Endothelial cell of umbilical vein (primary cell): Measurements from ENCODE around the gene CCM2. TPM values are rescaled to one million over a fixed set of nuclear protein-coding genes. Genes with fewer than 3 reads are reported as not detected.

ENCODE experiments used
- BruUV-seq: library from RNA; stranded (reverse); fragments of 400-500 nt; replicated peaks from 2 replicates; lab custom pipeline; 2021; lab: Mats Ljungman, UMichigan
- CTCF ChIA-PET: fragments of 300-600, 350-600 bp; sonication (Branson Sonifier 250); formaldehyde crosslinking; loops from one replicate; lab custom pipeline; 2021; ENCODE audit warnings: antibody characterized with exemption, inconsistent platforms; lab: Charles Lee
- POLR2A ChIA-PET: fragments of 300-600, 350-600 bp; sonication (Branson Sonifier 250); formaldehyde crosslinking; loops from one replicate; lab custom pipeline; 2021; ENCODE audit warnings: antibody characterized with exemption, inconsistent platforms; lab: Charles Lee
- DNase-seq: peaks from one replicate; pipeline ENCODE4 v3.0.0-alpha.2; 2011; ENCODE audit warnings: low read depth, low spot score
- FAIRE-seq: peaks from 2 replicates; lab custom pipeline; 2011; peaks lifted over from hg19 to GRCh38; lab: Jason Lieb, UNC
- H2AFZ ChIP-seq: 2 replicates; pipeline ENCODE4 v1.6.0; 2012; ENCODE audit warnings: low read depth, low read length, control low read depth, inconsistent platforms
- H3K27ac ChIP-seq: 2 replicates; pipeline ENCODE4 v1.5.1; 2011; ENCODE audit warnings: low read depth, mild to moderate bottlenecking, control low read depth, low read length, moderate library complexity; ENCODE audit not compliant: insufficient read depth
- H3K27me3 ChIP-seq, 2 experiments: 2 replicates each; pipeline versions ENCODE4 v1.6.0 to v1.6.1; 2011; ENCODE audit warnings: low read length in 2 of 2, mixed read lengths in 1 of 2; ENCODE audit not compliant: control insufficient read depth in 2 of 2, insufficient read depth in 2 of 2
- H3K36me3 ChIP-seq, 2 experiments: 2 replicates in 1 of 2; 3 replicates in 1 of 2; pipeline ENCODE4 v1.5.1; 2011; ENCODE audit warnings: low read length in 2 of 2, mild to moderate bottlenecking in 1 of 2, moderate library complexity in 1 of 2; ENCODE audit not compliant: control insufficient read depth in 2 of 2, insufficient read depth in 2 of 2; ENCODE audit errors: extremely low read depth in 1 of 2
- H3K4me1 ChIP-seq: 3 replicates; pipeline ENCODE4 v1.5.1; 2011; ENCODE audit warnings: mild to moderate bottlenecking, low read length; ENCODE audit not compliant: control insufficient read depth, insufficient read depth; ENCODE audit errors: extremely low read depth
- H3K4me2 ChIP-seq: 2 replicates; pipeline ENCODE4 v1.6.1; 2011; ENCODE audit warnings: low read length, control low read depth, mixed read lengths; ENCODE audit not compliant: insufficient read depth
- H3K4me3 ChIP-seq, 3 experiments: fragments of 200-600 bp in 1 of 3; sonication (generic), shearing (Covaris generic) in 1 of 3; replicated peaks in 1 of 3; 2 replicates each; pipeline ENCODE4 v1.5.1; 2011 to 2016; ENCODE audit warnings: control low read depth in 3 of 3, low read length in 3 of 3, mild to moderate bottlenecking in 2 of 3, inconsistent platforms in 1 of 3, low read depth in 1 of 3, moderate library complexity in 1 of 3; ENCODE audit not compliant: insufficient read depth in 1 of 3
- H3K79me2 ChIP-seq: 2 replicates; pipeline ENCODE4 v1.6.0; 2012; ENCODE audit warnings: low read length, inconsistent platforms; ENCODE audit not compliant: control insufficient read depth, insufficient read depth
- H3K9ac ChIP-seq: replicated peaks from 2 replicates; pipeline ENCODE3; 2011; ENCODE audit warnings: low read length, control low read depth; ENCODE audit not compliant: insufficient read depth; ENCODE audit errors: extremely low read depth
- H3K9me1 ChIP-seq: replicated peaks from 3 replicates; pipeline ENCODE4 v1.6.0; 2011; ENCODE audit warnings: mild to moderate bottlenecking, low read length; ENCODE audit not compliant: control insufficient read depth, insufficient read depth; ENCODE audit errors: extremely low read depth
- H3K9me3 ChIP-seq: replicated peaks from 2 replicates; pipeline ENCODE4 v1.5.1; 2012; ENCODE audit warnings: low read length, inconsistent platforms; ENCODE audit not compliant: control insufficient read depth, insufficient read depth
- H4K20me1 ChIP-seq: replicated peaks from 2 replicates; pipeline ENCODE3; 2011; ENCODE audit warnings: mild to moderate bottlenecking, low read length; ENCODE audit not compliant: control insufficient read depth, insufficient read depth; ENCODE audit errors: extremely low read depth
- EZH2 ChIP-seq: IDR thresholded peaks from 2 replicates; pipeline ENCODE4 v1.6.1; 2012; ENCODE audit warnings: borderline replicate concordance, low read depth, mild to moderate bottlenecking, moderate library complexity, low read length, inconsistent platforms; ENCODE audit not compliant: severe bottlenecking
- FOS ChIP-seq: IDR thresholded peaks from 2 replicates; pipeline ENCODE4 v1.6.1; 2011; ENCODE audit warnings: mild to moderate bottlenecking, low read length, moderate library complexity, borderline replicate concordance; ENCODE audit not compliant: insufficient read depth
- GATA2 ChIP-seq: IDR thresholded peaks from 2 replicates; pipeline ENCODE4 v1.7.0; 2011; ENCODE audit warnings: low read depth, mild to moderate bottlenecking, moderate library complexity, mixed read lengths, low read length; ENCODE audit not compliant: insufficient read length, insufficient read depth
- JUN ChIP-seq: IDR thresholded peaks from 2 replicates; pipeline ENCODE4 v1.6.1; 2011; ENCODE audit warnings: borderline replicate concordance, low read depth; ENCODE audit not compliant: insufficient read length, insufficient read depth
- MYC ChIP-seq: IDR thresholded peaks from one replicate; pipeline ENCODE4 v1.6.1; 2011; ENCODE audit warnings: mild to moderate bottlenecking, low read depth, low read length
- POLR2A ChIP-seq: IDR thresholded peaks from 2 replicates; pipeline ENCODE4 v1.6.1; 2012; ENCODE audit warnings: low read depth, mild to moderate bottlenecking, control low read depth, low read length
- POLR2AphosphoS5 ChIP-seq: IDR thresholded peaks from 2 replicates; pipeline ENCODE4 v1.6.1; 2012; ENCODE audit warnings: low read depth, mild to moderate bottlenecking, control low read depth, low read length, moderate library complexity; ENCODE audit not compliant: insufficient read depth
- dilution Hi-C: fragments of 300-500 bp; cut with MboI; formaldehyde crosslinking; loops from one replicate; pipeline ENCODE4 v1.15.0; 2019; ENCODE audit warnings: low sequenced_read_pairs; ENCODE audit not compliant: extremely low pct_ligation_motif_present
- intact Hi-C: fragments of 100-400 bp; cut with micrococcal nuclease; formaldehyde crosslinking; loops from one replicate; pipeline ENCODE4 v1.10.0; 2022
- polyA plus RNA-seq, 4 experiments: library from polyadenylated mRNA; depleted of rRNA in 3 of 4; stranded (reverse) in 3 of 4; unstranded in 1 of 4; fragments of >200 nt; gene quantifications; 2 replicates each; pipeline versions ENCODE4 v1.2.1 to v1.2.3, GENCODE V29; 2011 to 2012; ENCODE audit warnings: missing spikeins in 1 of 4
- total RNA-seq: library from RNA; stranded (reverse); gene quantifications from 2 replicates; pipeline ENCODE4 v1.2.3, GENCODE V29; 2021
- TF ChIP-seq, protein P1 (sequence below): IDR thresholded peaks from 2 replicates; pipeline ENCODE4 v1.6.1; 2011; ENCODE audit not compliant: insufficient read depth, insufficient read length
- TF ChIP-seq, protein P2 (sequence below), 2 donors: IDR thresholded peaks; 1 replicate in 1 of 2; 2 replicates in 1 of 2; pipeline ENCODE4 v1.5.1; 2011; ENCODE audit warnings: low read length in 2 of 2, mild to moderate bottlenecking in 2 of 2, moderate library complexity in 2 of 2, control low read depth in 1 of 2, inconsistent platforms in 1 of 2, low read depth in 1 of 2; ENCODE audit not compliant: insufficient read depth in 1 of 2; ENCODE audit errors: extremely low read depth in 1 of 2

Gene CCM2
- total and polyA plus RNA-seq, 2 donors (not counting 3 experiments of a cell fraction or from before 2014, with no cell fraction given), result 66.1 to 70.4 TPM

DNA sequence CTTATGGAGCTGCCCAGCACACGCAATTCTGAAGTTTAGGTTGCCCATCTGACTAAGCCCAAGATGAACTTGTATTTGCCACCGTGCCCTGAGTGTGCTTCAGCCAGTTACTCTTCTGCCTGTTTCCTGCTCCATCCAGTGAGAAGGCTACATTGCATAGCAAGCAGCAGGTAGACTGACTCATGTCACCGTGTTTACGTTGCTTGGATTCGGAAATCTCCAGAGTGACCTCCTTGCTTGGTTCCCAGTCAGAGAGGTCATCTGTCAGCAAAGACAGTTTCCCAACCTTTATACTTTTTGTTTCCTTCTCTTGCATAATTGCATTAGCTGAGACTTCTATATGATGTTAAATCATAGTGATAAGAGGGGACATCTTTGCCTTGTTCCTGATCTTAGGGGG lies 57.9 kb downstream of the CCM2 start:
- no peak for TF ChIP-seq MYC
- TF ChIP-seq, protein P1, sequence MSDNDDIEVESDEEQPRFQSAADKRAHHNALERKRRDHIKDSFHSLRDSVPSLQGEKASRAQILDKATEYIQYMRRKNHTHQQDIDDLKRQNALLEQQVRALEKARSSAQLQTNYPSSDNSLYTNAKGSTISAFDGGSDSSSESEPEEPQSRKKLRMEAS, result no peak
- no peak for TF ChIP-seq JUN
- TF ChIP-seq GATA2, result no peak
- no peak for TF ChIP-seq POLR2AphosphoS5
- no peak for TF ChIP-seq FOS
- Histone ChIP-seq H3K4me3 (no peak overlapping the region), H3K9me3 (no peaks in the 10 kb centered on the region), H3K4me2 (no peak overlapping the region), H3K4me1 (no peaks in the 10 kb centered on the region), H3K9me1 (no peaks in the 10 kb centered on the region), H4K20me1 (peaks cover 2% of the 10 kb centered on the region), H2AFZ (no peak overlapping the region), H3K9ac (no peak overlapping the region), H3K79me2 (peaks cover 26% of the 10 kb centered on the region), H3K27ac (no peak overlapping the region), H3K36me3 (no peaks in the 10 kb centered on the region), H3K27me3 (no peaks in the 10 kb centered on the region)
- dilution Hi-C loops, result no loop called here
- DNase-seq (no peak), FAIRE-seq (no peak)
- ChIA-PET POLR2A (no interaction called here), CTCF (interaction anchor here (0.9 kb wide), 1 partner anchor 12 kb away, joined by 3 read pairs; no protein-coding TSS in a partner anchor)
- BruUV-seq, result no TSS peak
- intact Hi-C loops, result no loop called here

DNA sequence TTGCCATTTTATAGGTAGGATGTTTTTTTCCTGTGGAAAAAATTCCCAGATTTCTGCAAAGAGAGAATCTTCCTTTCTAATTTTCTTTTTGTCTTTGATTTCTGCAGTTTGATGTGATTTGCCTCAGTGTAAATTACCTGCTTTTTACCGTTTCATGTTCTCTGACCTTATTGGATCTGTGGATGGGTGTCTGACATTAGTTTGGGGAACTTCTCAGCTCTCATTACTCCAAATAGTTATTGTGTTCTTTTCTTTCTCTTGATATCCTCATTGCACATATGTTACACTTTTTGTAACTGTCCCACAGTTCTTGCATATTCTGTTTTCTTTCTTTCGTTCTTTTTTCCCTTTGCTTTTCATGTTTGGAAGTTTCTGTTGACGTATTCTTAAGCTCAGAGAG lies 60.3 kb downstream of the CCM2 start:
- ChIA-PET CTCF (interaction anchor here (1.2 kb wide), 1 partner anchor 87 kb away, joined by 3 read pairs; no protein-coding TSS in a partner anchor), POLR2A (no interaction called here)
- no peaks in the 10 kb centered on the region for H3K27me3 ChIP-seq
- BruUV-seq, result no TSS peak
- no peak for FAIRE-seq
- no peak overlapping the region for H3K27ac ChIP-seq
- no peaks in the 10 kb centered on the region for H3K9me3 ChIP-seq
- DNase-seq, result no peak
- no peaks in the 10 kb centered on the region for H3K9me1 ChIP-seq
- TF ChIP-seq, protein P1, result no peak
- no peak for TF ChIP-seq EZH2
- no peak for TF ChIP-seq MYC
- TF ChIP-seq POLR2AphosphoS5, result no peak
- TF ChIP-seq POLR2A, result no peak
- no peak for TF ChIP-seq FOS
- no peak for TF ChIP-seq GATA2
- no peak for TF ChIP-seq JUN
- TF ChIP-seq, protein P2, sequence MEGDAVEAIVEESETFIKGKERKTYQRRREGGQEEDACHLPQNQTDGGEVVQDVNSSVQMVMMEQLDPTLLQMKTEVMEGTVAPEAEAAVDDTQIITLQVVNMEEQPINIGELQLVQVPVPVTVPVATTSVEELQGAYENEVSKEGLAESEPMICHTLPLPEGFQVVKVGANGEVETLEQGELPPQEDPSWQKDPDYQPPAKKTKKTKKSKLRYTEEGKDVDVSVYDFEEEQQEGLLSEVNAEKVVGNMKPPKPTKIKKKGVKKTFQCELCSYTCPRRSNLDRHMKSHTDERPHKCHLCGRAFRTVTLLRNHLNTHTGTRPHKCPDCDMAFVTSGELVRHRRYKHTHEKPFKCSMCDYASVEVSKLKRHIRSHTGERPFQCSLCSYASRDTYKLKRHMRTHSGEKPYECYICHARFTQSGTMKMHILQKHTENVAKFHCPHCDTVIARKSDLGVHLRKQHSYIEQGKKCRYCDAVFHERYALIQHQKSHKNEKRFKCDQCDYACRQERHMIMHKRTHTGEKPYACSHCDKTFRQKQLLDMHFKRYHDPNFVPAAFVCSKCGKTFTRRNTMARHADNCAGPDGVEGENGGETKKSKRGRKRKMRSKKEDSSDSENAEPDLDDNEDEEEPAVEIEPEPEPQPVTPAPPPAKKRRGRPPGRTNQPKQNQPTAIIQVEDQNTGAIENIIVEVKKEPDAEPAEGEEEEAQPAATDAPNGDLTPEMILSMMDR (IDR thresholded peaks at IDR 0.05; ENCODE audit: extremely low read depth in 1 of 2, insufficient read depth in 1 of 2, low read depth in 1 of 2, low read length in 2 of 2), result no peak
- H4K20me1 ChIP-seq, result peaks cover 2% of the 10 kb centered on the region
- H3K4me2 ChIP-seq, result no peak overlapping the region
- no peak overlapping the region for H3K9ac ChIP-seq
- intact Hi-C loops, result no loop called here
- H2AFZ ChIP-seq, result no peak overlapping the region
- H3K79me2 ChIP-seq, result peaks cover 27% of the 10 kb centered on the region
- H3K4me3 ChIP-seq, result no peak overlapping the region
- dilution Hi-C loops, result no loop called here
- peaks cover 0 to 4% of the 10 kb centered on the region in 2 experiments for H3K36me3 ChIP-seq
- no peaks in the 10 kb centered on the region for H3K4me1 ChIP-seq
